Central memory CD4-positive, alpha-beta T cell (primary cell): ENCODE measurements around the gene GPX4.

ENCODE experiments used
- DNase-seq: peaks from one replicate; pipeline ENCODE4 v3.0.0; 2022

Gene GPX4

GRCh38 chr19:1068009-1069001 lies 35.5 kb upstream of the GPX4 start:
- peak; percentile 61 for DNase-seq

DNA sequence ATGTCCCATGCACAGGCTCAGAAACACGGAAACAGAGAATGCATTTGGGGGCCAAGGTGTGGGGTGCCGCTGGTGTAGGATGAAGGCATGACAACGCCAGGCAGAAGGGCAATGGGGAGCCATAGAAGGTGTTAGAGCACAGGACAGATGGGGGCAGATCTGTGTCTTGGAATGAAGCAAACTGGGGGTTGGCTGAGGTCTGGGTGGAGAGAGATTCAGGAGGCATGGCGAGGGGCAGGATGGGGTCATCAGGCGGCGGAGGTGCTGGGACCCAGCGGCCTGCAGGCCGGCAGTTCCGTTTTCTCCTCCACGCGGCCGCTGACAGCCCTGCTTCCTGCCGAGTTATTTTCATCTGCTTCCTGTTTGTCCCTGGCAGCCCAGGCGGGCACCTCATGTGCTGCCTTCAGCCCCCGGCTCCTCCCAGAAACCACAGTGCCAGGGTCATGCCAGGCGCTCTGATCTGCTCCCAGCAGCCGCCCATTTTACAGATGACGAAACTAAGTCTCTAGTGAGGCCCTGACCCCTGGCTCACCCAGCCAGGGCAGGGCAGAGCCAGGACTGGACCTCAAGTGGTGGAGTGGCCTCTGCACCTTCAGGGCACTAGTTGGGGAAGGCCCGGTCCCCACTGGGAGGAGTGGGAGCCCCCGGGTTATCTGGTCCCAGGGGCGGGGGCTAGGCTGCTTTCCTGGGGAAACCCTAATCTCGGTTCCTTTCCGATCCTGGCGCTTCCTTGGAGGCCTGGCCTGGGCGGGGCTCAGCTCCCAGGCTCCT lies 34.6 kb upstream of the GPX4 start:
- DNase-seq: peak; percentile 81

DNA sequence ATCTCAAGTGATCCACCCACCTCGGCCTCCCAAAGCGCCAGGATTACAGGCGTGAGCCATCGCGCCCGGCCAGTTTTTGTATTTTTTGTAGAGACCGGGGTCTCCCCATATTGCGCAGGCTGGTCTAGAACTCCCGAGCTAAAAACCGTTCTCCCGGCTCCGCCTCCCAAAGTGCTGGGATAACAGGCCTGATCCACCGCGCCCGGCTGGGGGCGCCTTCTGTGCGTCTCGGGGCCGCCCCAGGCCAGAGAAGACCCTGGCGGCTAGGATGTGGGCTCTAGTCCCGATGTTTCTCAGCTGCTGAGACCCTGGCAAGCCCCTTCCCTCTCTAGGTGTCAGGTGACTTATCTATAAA lies 33.2 kb upstream of the GPX4 start:
- no peak for DNase-seq

DNA sequence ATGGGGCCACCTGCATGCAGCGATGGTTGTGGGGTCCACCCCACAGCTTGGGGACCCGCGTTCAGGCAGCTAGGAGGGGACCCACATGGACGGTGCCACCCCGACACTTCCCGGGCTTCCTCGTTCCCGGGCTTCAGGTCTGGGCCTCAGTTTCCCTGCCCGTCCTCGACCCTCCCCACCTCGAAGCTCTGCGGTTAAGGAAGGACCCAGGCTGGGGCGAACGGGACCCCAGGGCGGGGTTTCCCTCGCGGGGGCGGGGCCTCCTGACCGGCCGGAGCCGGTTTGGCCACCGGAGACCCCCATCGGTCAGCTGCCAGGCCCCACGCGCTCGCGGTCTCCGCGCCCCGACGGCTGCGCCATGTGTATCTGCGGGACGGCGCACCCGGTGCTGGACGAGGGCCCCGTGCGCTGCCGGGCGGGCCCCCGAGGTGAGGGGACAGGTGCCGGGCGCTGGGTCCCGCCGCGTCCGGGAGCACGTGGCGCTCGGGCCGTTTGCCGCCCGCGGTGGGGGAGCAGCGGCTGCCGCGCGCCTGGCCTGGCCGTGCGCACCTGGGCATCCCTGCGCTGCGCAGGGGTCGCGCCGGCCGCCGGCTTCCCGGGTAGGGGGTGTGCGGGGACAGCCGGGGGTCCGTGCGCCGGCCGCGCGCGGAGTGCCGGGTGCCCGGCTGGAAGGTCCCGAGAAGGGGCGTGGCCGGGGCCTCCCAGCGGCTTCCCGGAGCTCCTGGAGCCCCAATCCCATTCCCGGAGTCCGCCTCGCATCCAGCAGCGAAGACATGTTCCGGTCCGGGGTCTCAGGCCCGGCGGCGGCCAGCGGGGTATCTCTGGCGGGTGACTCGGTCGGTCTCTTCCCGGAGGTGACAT lies 32.6 kb upstream of the GPX4 start:
- DNase-seq: no peak

GRCh38 chr19:1072371-1073015 lies 31.3 kb upstream of the GPX4 start:
- no peak for DNase-seq

- DNase-seq: no peak
These were observed 30.5 kb upstream of the GPX4 start for GRCh38 chr19:1073063-1073955.

DNA sequence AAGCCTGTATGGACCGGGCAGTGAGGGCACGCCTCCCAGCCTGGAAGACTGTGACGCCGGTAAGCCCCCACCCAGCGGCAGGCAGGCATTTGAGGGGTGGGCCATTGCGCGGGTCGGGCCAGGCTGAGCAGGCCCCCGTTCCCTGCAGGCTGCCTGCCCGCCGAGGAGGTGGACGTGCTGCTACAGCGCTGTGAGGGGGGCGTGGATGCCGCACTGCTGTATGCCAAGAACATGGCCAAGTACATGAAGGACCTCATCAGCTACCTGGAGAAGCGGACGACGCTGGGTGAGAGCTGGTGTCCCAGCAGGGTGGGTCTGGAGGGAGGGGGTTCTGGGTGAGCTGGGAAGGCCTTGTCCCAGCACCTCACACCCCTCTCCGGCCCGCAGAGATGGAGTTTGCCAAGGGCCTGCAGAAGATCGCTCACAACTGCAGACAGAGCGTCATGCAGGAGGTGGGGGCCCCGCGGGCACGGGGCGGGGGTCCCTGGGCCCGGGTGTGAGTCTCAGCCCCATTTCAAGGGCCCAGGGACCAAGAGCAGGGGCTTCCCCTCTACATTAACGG lies 29.8 kb upstream of the GPX4 start:
- DNase-seq: peak; percentile 23

GRCh38 chr19:1074544-1075283 lies 29.1 kb upstream of the GPX4 start:
- DNase-seq: peak; percentile 90

DNA sequence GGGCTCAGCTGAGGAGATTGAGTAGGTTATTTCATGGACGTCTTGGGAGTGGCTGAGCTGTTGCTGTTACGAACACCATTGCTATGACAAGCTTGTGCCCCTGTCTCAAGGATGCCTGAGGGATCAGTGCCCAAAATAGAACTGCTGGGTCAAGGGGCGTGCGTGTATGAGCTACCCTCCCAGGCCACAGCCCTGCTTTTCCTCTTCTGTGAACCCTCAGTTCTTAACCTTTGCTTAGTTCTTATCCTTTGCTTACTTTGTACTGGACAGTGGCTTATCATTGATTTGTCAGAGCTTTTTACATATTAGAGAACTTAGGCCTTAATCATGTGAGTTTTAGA lies 27.8 kb upstream of the GPX4 start:
- no peak for DNase-seq

GRCh38 chr19:1076951-1077350 lies 26.8 kb upstream of the GPX4 start:
- peak; percentile 97 for DNase-seq

- DNase-seq: peak; percentile 69
These were observed 24.2 kb upstream of the GPX4 start for GRCh38 chr19:1079566-1080111.

DNA sequence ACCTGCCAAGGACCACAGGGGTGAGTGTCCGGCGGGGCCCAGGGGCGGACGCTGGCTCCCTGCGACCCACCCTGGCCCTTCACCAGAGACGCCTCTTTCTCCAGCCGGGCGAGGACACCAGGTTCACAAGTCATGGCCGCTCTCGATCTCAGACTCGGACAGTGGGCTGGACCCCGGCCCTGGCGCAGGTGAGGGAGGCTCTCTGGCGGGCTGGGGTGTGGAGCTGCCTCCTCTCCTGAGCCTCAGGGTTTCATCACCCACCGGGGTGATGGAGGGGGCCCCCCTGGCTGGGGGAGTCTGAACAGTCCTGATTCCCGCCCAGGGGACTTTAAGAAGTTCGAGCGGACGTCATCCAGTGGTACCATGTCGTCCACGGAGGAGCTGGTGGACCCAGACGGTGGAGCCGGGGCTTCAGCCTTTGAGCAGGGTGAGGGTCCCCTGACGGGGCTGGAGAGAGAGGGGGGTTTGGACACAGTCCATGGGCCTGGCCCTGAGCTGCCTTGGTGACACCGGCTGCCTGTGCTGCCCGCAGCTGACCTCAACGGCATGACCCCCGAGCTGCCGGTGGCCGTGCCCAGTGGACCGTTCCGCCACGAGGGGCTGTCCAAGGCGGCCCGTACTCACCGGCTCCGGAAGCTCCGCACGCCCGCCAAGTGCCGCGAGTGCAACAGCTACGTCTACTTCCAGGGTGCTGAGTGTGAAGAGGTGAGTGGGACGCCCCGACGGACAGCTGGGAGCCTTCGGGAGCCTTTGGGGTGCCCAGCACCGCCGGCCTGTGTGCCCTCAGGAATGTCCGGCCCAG lies 23.2 kb upstream of the GPX4 start:
- no peak for DNase-seq

DNA sequence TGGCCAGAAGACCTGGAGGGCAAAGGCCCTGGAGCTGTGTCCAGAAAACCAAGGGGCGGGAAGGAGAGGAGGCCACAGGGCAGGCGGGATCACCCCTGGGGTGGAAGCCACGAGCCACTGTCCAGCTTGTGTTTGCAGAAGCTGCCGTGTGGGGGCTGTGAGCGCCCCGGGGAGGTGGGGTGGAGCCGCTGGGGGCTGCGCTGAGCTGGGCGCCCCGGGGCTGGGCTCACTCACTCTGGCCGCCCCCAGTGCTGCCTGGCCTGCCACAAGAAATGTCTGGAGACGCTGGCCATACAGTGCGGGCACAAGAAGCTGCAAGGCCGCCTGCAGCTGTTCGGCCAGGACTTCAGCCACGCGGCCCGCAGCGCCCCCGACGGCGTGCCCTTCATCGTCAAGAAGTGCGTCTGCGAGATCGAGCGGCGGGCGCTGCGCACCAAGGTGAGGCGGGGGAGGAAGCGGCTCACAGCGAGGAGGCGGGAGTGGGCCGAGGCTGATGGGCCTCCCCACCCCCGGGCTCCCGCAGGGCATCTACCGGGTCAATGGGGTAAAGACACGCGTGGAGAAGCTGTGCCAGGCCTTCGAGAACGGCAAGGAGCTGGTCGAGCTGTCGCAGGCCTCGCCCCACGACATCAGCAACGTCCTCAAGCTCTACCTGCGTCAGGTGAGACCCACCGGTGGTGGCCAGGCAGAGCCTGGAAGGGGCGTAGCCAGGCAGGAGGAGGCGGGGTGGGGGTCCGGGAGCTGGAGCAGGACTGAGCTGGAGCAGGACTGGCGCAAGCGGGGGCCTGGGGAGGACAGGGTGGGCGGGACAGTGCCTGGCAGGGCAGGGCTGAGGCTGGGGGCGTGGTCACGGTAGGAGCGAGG lies 22.3 kb upstream of the GPX4 start:
- no peak for DNase-seq

DNA sequence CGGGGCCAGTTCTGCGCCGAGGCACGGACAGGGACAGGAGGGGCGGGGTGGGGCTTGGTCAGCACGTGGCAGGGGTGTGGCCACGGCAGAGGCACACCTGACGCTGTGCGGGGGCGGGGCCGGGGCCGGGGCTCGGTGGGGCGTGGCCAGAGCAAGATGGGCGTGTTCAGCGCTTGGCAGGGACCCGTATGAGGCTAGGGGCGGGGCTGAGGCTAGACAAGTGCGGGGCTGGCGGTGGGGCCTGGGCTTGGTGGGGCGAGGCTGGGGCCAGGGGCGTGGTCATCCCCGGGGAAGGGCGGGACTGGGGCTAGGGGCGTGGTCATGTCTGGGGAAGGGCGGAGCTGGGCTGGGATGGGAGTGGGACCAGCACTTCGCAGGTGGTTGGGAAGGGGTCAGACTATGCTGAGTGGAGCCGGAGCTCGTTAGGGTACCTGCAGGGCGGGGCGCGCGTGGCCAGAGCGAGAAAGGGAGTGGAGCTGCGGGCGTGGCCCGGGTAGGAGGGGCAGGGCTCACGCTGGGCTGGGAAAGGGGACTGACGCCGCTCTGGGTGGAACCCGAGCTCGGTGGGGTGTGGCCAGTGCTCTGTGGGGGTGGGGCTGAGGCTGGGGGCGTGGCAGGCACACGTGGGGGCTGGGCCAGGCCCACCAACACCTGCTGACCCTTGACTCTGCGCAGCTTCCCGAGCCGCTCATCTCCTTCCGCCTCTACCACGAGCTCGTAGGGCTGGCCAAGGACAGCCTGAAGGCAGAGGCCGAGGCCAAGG lies 21.4 kb upstream of the GPX4 start:
- peak; percentile 84 for DNase-seq

GRCh38 chr19:1082928-1083816 lies 20.6 kb upstream of the GPX4 start:
- DNase-seq: no peak
